ENCODE data around the gene TMEM50B.

TMEM50B gene

GRCh38 chr21:33421713-33422393 is 57.9 kb downstream of the TMEM50B start:
- Histone ChIP-seq H3K27me3 (replicated peaks; ENCODE audit: insufficient read depth, low read length) (no peaks in the 10 kb centered on the region), H4K20me1 (ENCODE audit: insufficient read depth, low read length) (no peaks in the 10 kb centered on the region), H3K4me2 (ENCODE audit: low read depth, low read length) (no peak overlapping the region), H3K4me1 (ENCODE audit: low read length) (no peaks in the 10 kb centered on the region), H3K9me3 (replicated peaks; ENCODE audit: insufficient read depth, low read length) (no peaks in the 10 kb centered on the region), H3K9ac (ENCODE audit: low read length) (no peak overlapping the region), H3K36me3 (replicated peaks; ENCODE audit: insufficient read depth, low read length) (peaks cover 15% of the 10 kb centered on the region), H3K4me3 (ENCODE audit: low read length) (no peak overlapping the region), H3K9me2 (replicated peaks; ENCODE audit: insufficient read depth, low read length) (no peaks in the 10 kb centered on the region), H3K79me2 (ENCODE audit: low read length) (peaks cover 59% of the 10 kb centered on the region), H3F3A (ENCODE audit: insufficient read depth, low read length) (no peaks in the 10 kb centered on the region), H2AFZ (ENCODE audit: low read length) (no peak overlapping the region), H3K27ac (ENCODE audit: low read length) (no peak overlapping the region)
- TF ChIP-seq EZH2 (optimal IDR thresholded peaks at IDR 0.05; ENCODE audit: low read depth, low read length) (no peak), EZH2phosphoT487 (IDR thresholded peaks at IDR 0.05; ENCODE audit: low read length) (no peak), CTCF (IDR thresholded peaks at IDR 0.05; ENCODE audit: low read length) (no peak)
- no peak for DNase-seq

DNA sequence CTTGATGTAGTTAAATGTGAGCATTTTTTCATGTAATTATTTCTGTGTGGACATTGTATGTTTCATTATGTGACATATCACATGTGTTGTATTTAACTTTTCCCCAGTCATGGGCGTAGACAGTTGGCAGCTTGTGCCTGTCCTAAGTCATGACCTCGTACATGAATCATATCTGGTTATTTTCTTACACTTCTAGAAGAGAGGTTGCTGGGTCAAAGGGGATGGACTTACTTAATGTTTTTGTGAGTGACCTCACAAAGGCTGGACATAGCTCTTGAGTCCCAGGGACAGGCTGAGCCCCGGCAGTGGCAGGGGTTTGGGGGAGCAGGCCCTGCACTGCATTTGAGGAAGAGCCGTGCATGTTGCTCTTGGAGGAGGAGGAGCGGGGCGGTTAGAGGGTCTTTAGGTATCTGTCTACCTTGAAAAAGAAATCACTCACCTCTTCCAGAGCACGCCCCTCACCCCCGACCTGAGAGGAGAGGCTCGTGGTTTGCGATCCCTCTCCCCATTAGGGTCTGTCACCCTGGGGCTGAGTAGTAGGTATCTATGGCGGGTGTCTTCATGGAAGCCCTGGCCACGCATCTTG is 60.1 kb downstream of the TMEM50B start:
- H3K4me2 ChIP-seq (ENCODE audit: low read depth, low read length), result no peak overlapping the region
- H2AFZ ChIP-seq (ENCODE audit: low read length), result no peak overlapping the region
- H3K9ac ChIP-seq (ENCODE audit: low read length), result no peak overlapping the region
- peaks cover 73% of the 10 kb centered on the region for H3K79me2 ChIP-seq (ENCODE audit: low read length)
- H3F3A ChIP-seq (ENCODE audit: insufficient read depth, low read length), result no peaks in the 10 kb centered on the region
- H3K9me2 ChIP-seq (replicated peaks; ENCODE audit: insufficient read depth, low read length), result no peaks in the 10 kb centered on the region
- no peaks in the 10 kb centered on the region for H3K9me3 ChIP-seq (replicated peaks; ENCODE audit: insufficient read depth, low read length)
- no peaks in the 10 kb centered on the region for H3K27me3 ChIP-seq (replicated peaks; ENCODE audit: insufficient read depth, low read length)
- TF ChIP-seq CTCF (IDR thresholded peaks at IDR 0.05; ENCODE audit: low read length) (no peak), EZH2 (optimal IDR thresholded peaks at IDR 0.05; ENCODE audit: low read depth, low read length) (no peak), EZH2phosphoT487 (IDR thresholded peaks at IDR 0.05; ENCODE audit: low read length) (no peak)
- no peak overlapping the region for H3K4me3 ChIP-seq (ENCODE audit: low read length)
- H3K27ac ChIP-seq (ENCODE audit: low read length), result no peak overlapping the region
- H4K20me1 ChIP-seq (ENCODE audit: insufficient read depth, low read length), result no peaks in the 10 kb centered on the region
- peaks cover 22% of the 10 kb centered on the region for H3K36me3 ChIP-seq (replicated peaks; ENCODE audit: insufficient read depth, low read length)
- H3K4me1 ChIP-seq (ENCODE audit: low read length), result no peaks in the 10 kb centered on the region
- DNase-seq, result no peak

DNA sequence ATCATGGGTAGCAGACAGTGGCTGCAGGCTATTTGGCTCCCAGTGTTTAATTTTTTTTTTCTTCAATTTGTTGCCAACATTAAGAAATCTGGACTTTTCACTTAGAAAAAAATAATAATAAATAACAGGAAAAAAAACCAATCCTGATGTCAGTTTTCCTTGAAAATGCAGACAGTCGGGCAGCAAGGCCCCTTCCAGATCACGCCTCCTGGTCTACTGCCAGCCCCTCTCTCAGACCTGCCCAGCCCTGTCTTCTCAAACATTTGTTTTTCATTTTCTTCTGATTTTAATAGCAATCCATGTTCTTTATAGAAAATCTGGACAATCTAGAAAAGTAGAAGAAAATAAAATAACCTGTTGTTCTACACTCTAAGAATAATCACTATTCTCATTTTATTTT is 61.1 kb downstream of the TMEM50B start:
- Histone ChIP-seq H3K9me3 (replicated peaks; ENCODE audit: insufficient read depth, low read length) (no peaks in the 10 kb centered on the region), H3K79me2 (ENCODE audit: low read length) (peaks cover 74% of the 10 kb centered on the region), H2AFZ (ENCODE audit: low read length) (no peak overlapping the region), H3K4me2 (ENCODE audit: low read depth, low read length) (no peak overlapping the region), H3K9me2 (replicated peaks; ENCODE audit: insufficient read depth, low read length) (no peaks in the 10 kb centered on the region), H3K9ac (ENCODE audit: low read length) (no peak overlapping the region), H3K36me3 (replicated peaks; ENCODE audit: insufficient read depth, low read length) (peaks cover 17% of the 10 kb centered on the region), H3K4me1 (ENCODE audit: low read length) (no peaks in the 10 kb centered on the region), H3K27ac (ENCODE audit: low read length) (no peak overlapping the region), H4K20me1 (ENCODE audit: insufficient read depth, low read length) (no peaks in the 10 kb centered on the region), H3F3A (ENCODE audit: insufficient read depth, low read length) (no peaks in the 10 kb centered on the region), H3K27me3 (replicated peaks; ENCODE audit: insufficient read depth, low read length) (no peaks in the 10 kb centered on the region), H3K4me3 (ENCODE audit: low read length) (no peak overlapping the region)
- no peak for TF ChIP-seq EZH2 (optimal IDR thresholded peaks at IDR 0.05; ENCODE audit: low read depth, low read length)
- TF ChIP-seq EZH2phosphoT487 (IDR thresholded peaks at IDR 0.05; ENCODE audit: low read length), result no peak
- no peak for TF ChIP-seq CTCF (IDR thresholded peaks at IDR 0.05; ENCODE audit: low read length)
- no peak for DNase-seq
